IMR-90 (cell line): Measurements from ENCODE around the gene SCAMP2. TPM values are rescaled to one million over a fixed set of nuclear protein-coding genes. Genes with fewer than 3 reads are reported as not detected.

Experiments
- ATAC-seq: fragments of 200-7000 bp; cut with Tn5 transposase; 2 replicates; pipeline ENCODE4 v1.9.1; 2020; ENCODE audit warnings: low read depth, mild to moderate bottlenecking, moderate library complexity
- BruUV-seq: library from RNA; stranded (reverse); fragments of 400-500 nt; replicated peaks from 2 replicates; lab custom pipeline; 2021; lab: Mats Ljungman, UMichigan
- CTCF ChIA-PET: fragments of 300-600 bp; formaldehyde crosslinking; extraction: SDS; loops from one replicate; lab custom pipeline; 2021; ENCODE audit warnings: antibody characterized with exemption; lab: Yijun Ruan, JAX
- POLR2A ChIA-PET: fragments of 300-600 bp; sonication (Branson Sonifier 250); formaldehyde crosslinking; loops from one replicate; lab custom pipeline; 2022; ENCODE audit warnings: antibody characterized with exemption; ENCODE audit not compliant: unreplicated experiment; lab: Charles Lee
- DNase-seq: peaks from one replicate; pipeline ENCODE4 v3.0.0; 2013
- H2AFZ ChIP-seq: replicated peaks from 2 replicates; pipeline ENCODE3; 2013; ENCODE audit warnings: low read length, mild to moderate bottlenecking; ENCODE audit not compliant: poor library complexity
- H2AK5ac ChIP-seq: 2 replicates; pipeline ENCODE4 v1.6.1; 2013; ENCODE audit warnings: low read depth, low read length, inconsistent platforms
- H2AK9ac ChIP-seq: replicated peaks from 2 replicates; pipeline ENCODE3; 2013; ENCODE audit warnings: mild to moderate bottlenecking, low read depth, low read length, moderate library complexity; ENCODE audit not compliant: poor library complexity
- H2BK120ac ChIP-seq: 2 replicates; pipeline ENCODE4 v1.6.1; 2013; ENCODE audit warnings: low read depth, low read length, inconsistent platforms
- H2BK15ac ChIP-seq: 3 replicates; pipeline ENCODE4 v1.6.1; 2013; ENCODE audit warnings: low read depth, low read length, inconsistent platforms
- H2BK20ac ChIP-seq: 2 replicates; pipeline ENCODE4 v1.6.1; 2013; ENCODE audit warnings: low read depth, mild to moderate bottlenecking, inconsistent platforms, low read length, moderate library complexity
- H2BK5ac ChIP-seq: 2 replicates; pipeline ENCODE4 v1.6.1; 2013; ENCODE audit warnings: mild to moderate bottlenecking, low read depth, low read length, inconsistent platforms; ENCODE audit not compliant: poor library complexity, severe bottlenecking
- H3K14ac ChIP-seq: replicated peaks from 2 replicates; pipeline ENCODE4 v1.6.1; 2013; ENCODE audit warnings: low read depth, low read length, inconsistent platforms
- H3K18ac ChIP-seq: 2 replicates; pipeline ENCODE4 v1.6.1; 2013; ENCODE audit warnings: low read depth, low read length, control low read depth
- H3K23ac ChIP-seq: 2 replicates; pipeline ENCODE4 v1.6.1; 2013; ENCODE audit warnings: low read depth, low read length, inconsistent platforms
- H3K27ac ChIP-seq: 2 replicates; pipeline ENCODE4 v1.5.1; 2013; ENCODE audit warnings: mild to moderate bottlenecking, control low read depth, low read length; ENCODE audit not compliant: insufficient read depth
- H3K27me3 ChIP-seq: 2 replicates; pipeline ENCODE4 v1.6.1; 2013; ENCODE audit warnings: low read length; ENCODE audit not compliant: control insufficient read depth, insufficient read depth
- H3K36me3 ChIP-seq: 2 replicates; pipeline ENCODE4 v1.6.1; 2013; ENCODE audit warnings: low read length, mixed read lengths; ENCODE audit not compliant: control insufficient read depth, insufficient read depth
- H3K4ac ChIP-seq: 2 replicates; pipeline ENCODE4 v1.6.1; 2013; ENCODE audit warnings: low read depth, low read length, inconsistent platforms
- H3K4me1 ChIP-seq: 2 replicates; pipeline ENCODE4 v1.6.1; 2013; ENCODE audit warnings: low read length, mixed read lengths; ENCODE audit not compliant: control insufficient read depth, insufficient read depth
- H3K4me2 ChIP-seq: 2 replicates; pipeline ENCODE4 v1.6.1; 2013; ENCODE audit warnings: low read depth, mild to moderate bottlenecking, control low read depth, low read length, moderate library complexity
- H3K4me3 ChIP-seq: 2 replicates; pipeline ENCODE4 v1.5.1; 2013; ENCODE audit warnings: low read depth, mild to moderate bottlenecking, control low read depth, low read length, moderate library complexity; ENCODE audit not compliant: insufficient read depth
- H3K56ac ChIP-seq: 2 replicates; pipeline ENCODE4 v1.6.1; 2013; ENCODE audit warnings: low read length, inconsistent platforms; ENCODE audit not compliant: insufficient read depth; ENCODE audit errors: extremely low read depth
- H3K79me1 ChIP-seq, 2 experiments: 2 replicates each; pipeline ENCODE4 v1.6.1; 2013; ENCODE audit warnings: low read length in 2 of 2, inconsistent platforms in 1 of 2, low read depth in 1 of 2
- H3K9ac ChIP-seq: 2 replicates; pipeline ENCODE4 v1.6.1; 2013; ENCODE audit warnings: low read depth, low read length, control low read depth
- H3K9me1 ChIP-seq: 2 replicates; pipeline ENCODE4 v1.6.1; 2013; ENCODE audit warnings: low read length, inconsistent platforms; ENCODE audit not compliant: insufficient read depth
- H3K9me3 ChIP-seq: 2 replicates; pipeline ENCODE4 v1.6.1; 2013; ENCODE audit warnings: low read length; ENCODE audit not compliant: control insufficient read depth, insufficient read depth
- H4K20me1 ChIP-seq: 2 replicates; pipeline ENCODE4 v1.6.1; 2013; ENCODE audit warnings: low read length, inconsistent platforms; ENCODE audit not compliant: insufficient read depth
- H4K5ac ChIP-seq: 2 replicates; pipeline ENCODE4 v1.6.1; 2013; ENCODE audit warnings: mild to moderate bottlenecking, low read depth, low read length, control low read depth
- H4K8ac ChIP-seq, 2 experiments: 2 replicates each; pipeline ENCODE4 v1.6.1; 2013; ENCODE audit warnings: low read depth in 2 of 2, low read length in 2 of 2, control low read depth in 1 of 2, inconsistent platforms in 1 of 2
- H4K91ac ChIP-seq: 2 replicates; pipeline ENCODE4 v1.6.1; 2013; ENCODE audit warnings: low read depth, low read length, inconsistent platforms; ENCODE audit not compliant: insufficient read depth
- BHLHE40 ChIP-seq: fragments of 150-350 bp; IDR thresholded peaks from 2 replicates; pipeline ENCODE4 v1.6.1; 2016; ENCODE audit warnings: mild to moderate bottlenecking, low read depth, low read length
- CEBPB ChIP-seq: IDR thresholded peaks from 2 replicates; pipeline ENCODE4 v1.6.1; 2012; ENCODE audit warnings: low read depth, low read length, improper control_type of control experiment
- CHD1 ChIP-seq: IDR thresholded peaks from 2 replicates; pipeline ENCODE4 v1.6.1; 2012; ENCODE audit warnings: low read depth, low read length, improper control_type of control experiment
- MAFK ChIP-seq: IDR thresholded peaks from 2 replicates; pipeline ENCODE4 v1.6.1; 2012; ENCODE audit warnings: low read depth, low read length, improper control_type of control experiment
- MAZ ChIP-seq: IDR thresholded peaks from 2 replicates; pipeline ENCODE4 v1.6.1; 2012; ENCODE audit warnings: low read depth, mild to moderate bottlenecking, low read length, improper control_type of control experiment, moderate library complexity, borderline replicate concordance
- MXI1 ChIP-seq: IDR thresholded peaks from 2 replicates; pipeline ENCODE4 v1.6.1; 2012; ENCODE audit warnings: low read depth, mild to moderate bottlenecking, low read length, moderate library complexity, borderline replicate concordance
- NFE2L2 ChIP-seq: fragments of 150-350 bp; IDR thresholded peaks from 2 replicates; pipeline ENCODE4 v1.6.1; 2016; ENCODE audit warnings: low read depth, mild to moderate bottlenecking, low read length
- POLR2A ChIP-seq: IDR thresholded peaks from 2 replicates; pipeline ENCODE4 v1.6.1; 2012; ENCODE audit warnings: mild to moderate bottlenecking, low read depth, low read length
- RAD21 ChIP-seq: IDR thresholded peaks from 2 replicates; pipeline ENCODE4 v1.6.1; 2012; ENCODE audit warnings: low read length, improper control_type of control experiment
- RCOR1 ChIP-seq: IDR thresholded peaks from 2 replicates; pipeline ENCODE4 v1.6.1; 2012; ENCODE audit warnings: mild to moderate bottlenecking, low read length, improper control_type of control experiment; ENCODE audit not compliant: insufficient replicate concordance
- RFX5 ChIP-seq: IDR thresholded peaks from 2 replicates; pipeline ENCODE4 v1.8.0; 2012; ENCODE audit warnings: low read depth, mild to moderate bottlenecking, low read length, moderate library complexity
- SMC3 ChIP-seq: fragments of 150-350 bp; IDR thresholded peaks from 2 replicates; pipeline ENCODE4 v1.6.1; 2016; ENCODE audit warnings: low read depth, mild to moderate bottlenecking, antibody characterized with exemption, low read length, moderate library complexity
- WGBS, 2 experiments: methylation state at CpG; one replicate each; pipeline versions ENCODE4 v1.1.5 to v1.1.7; 2013; ENCODE audit warnings: missing lambda C conversion rate in 2 of 2; ENCODE audit not compliant: insufficient read length in 1 of 2; ENCODE audit errors: extremely low coverage in 2 of 2; 5-methylcytosine and 5-hydroxymethylcytosine counted together
- dilution Hi-C: fragments of 300-500 bp; cut with HindIII; formaldehyde crosslinking; loops from one replicate; pipeline ENCODE4 v1.14.3; 2018; ENCODE audit warnings: low sequenced_read_pairs; ENCODE audit not compliant: unreplicated experiment
- in situ Hi-C: fragments of 300-500 bp; cut with MboI; formaldehyde crosslinking; loops from 3 replicates; pipeline ENCODE4 v1.14.3; 2019; ENCODE audit warnings: low sequenced_read_pairs, inconsistent platforms, mixed read lengths
- intact Hi-C: fragments of 100-400 bp; cut with micrococcal nuclease; formaldehyde crosslinking; loops from 2 replicates; pipeline ENCODE4 v1.10.0; 2022
- polyA plus RNA-seq, 3 experiments: library from polyadenylated mRNA; depleted of rRNA; stranded (reverse); fragments of >200 nt; gene quantifications; 2 replicates each; pipeline ENCODE4 v1.2.3, GENCODE V29; 2012; ENCODE audit warnings: low replicate concordance in 1 of 3
- total RNA-seq: library from RNA; depleted of rRNA; stranded (reverse); fragments of >200 nt; gene quantifications from 2 replicates; pipeline ENCODE4 v1.2.3, GENCODE V29; 2012
- TF ChIP-seq, protein P1 (sequence below): fragments of 150-350 bp; IDR thresholded peaks from 2 replicates; pipeline ENCODE4 v1.6.1; 2017; ENCODE audit warnings: mild to moderate bottlenecking, antibody characterized with exemption, low read length, low read depth
- TF ChIP-seq, protein P2 (sequence below): fragments of 150-350 bp; IDR thresholded peaks from 2 replicates; pipeline ENCODE4 v1.6.1; 2016; ENCODE audit warnings: low read depth, mild to moderate bottlenecking, low read length, moderate library complexity, borderline replicate concordance
- TF ChIP-seq, protein P3 (sequence below): conservative IDR thresholded peaks from 2 replicates; pipeline ENCODE4 v1.5.1; 2012; ENCODE audit warnings: mild to moderate bottlenecking, low read depth, low read length, improper control_type of control experiment

SCAMP2 gene
- total and polyA plus RNA-seq, 2 of the 4 experiments (the other 2 are of a cell fraction): 25.8 to 111 TPM

DNA sequence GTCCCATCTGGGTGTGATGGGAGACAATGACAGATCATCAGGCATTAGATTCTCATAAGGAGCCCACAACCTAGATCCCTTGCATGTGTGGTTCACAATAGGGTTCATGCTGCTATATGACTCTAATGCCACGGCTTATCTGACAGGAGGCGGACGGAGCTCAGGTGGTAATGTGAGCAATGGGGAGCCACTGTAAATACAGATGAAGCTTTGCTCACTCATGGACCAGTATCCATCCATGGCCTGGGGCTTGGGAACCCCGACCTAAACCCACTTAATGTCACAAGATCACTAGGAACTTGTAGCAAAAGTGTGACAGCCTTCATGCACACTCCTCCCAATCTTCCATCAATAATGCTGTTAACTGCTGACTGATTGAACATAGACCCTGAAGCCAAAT, 35.5 kb upstream of the SCAMP2 start:
- DNase-seq (no peak), ATAC-seq (no peak)
- in situ Hi-C loops (no loop called here), intact Hi-C loops (loop anchor here (5.0 kb wide), 1 partner anchor 66 kb away; the partner anchor contains the start of gene ULK3), dilution Hi-C loops (no loop called here)
- peaks cover 13% of the 10 kb centered on the region for H3K4me1 ChIP-seq
- H4K5ac ChIP-seq: no peak overlapping the region
- no peak overlapping the region for H2BK5ac ChIP-seq
- no peak overlapping the region for H3K14ac ChIP-seq
- no peak overlapping the region for H3K4me3 ChIP-seq
- TF ChIP-seq, protein P1, sequence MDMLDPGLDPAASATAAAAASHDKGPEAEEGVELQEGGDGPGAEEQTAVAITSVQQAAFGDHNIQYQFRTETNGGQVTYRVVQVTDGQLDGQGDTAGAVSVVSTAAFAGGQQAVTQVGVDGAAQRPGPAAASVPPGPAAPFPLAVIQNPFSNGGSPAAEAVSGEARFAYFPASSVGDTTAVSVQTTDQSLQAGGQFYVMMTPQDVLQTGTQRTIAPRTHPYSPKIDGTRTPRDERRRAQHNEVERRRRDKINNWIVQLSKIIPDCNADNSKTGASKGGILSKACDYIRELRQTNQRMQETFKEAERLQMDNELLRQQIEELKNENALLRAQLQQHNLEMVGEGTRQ: no peak
- TF ChIP-seq, protein P2, sequence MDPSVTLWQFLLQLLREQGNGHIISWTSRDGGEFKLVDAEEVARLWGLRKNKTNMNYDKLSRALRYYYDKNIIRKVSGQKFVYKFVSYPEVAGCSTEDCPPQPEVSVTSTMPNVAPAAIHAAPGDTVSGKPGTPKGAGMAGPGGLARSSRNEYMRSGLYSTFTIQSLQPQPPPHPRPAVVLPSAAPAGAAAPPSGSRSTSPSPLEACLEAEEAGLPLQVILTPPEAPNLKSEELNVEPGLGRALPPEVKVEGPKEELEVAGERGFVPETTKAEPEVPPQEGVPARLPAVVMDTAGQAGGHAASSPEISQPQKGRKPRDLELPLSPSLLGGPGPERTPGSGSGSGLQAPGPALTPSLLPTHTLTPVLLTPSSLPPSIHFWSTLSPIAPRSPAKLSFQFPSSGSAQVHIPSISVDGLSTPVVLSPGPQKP: no peak
- TF ChIP-seq RCOR1 (no peak), SMC3 (no peak), CEBPB (no peak), RFX5 (no peak), MXI1 (no peak), RAD21 (no peak), NFE2L2 (no peak), BHLHE40 (no peak), POLR2A (no peak), MAFK (no peak), MAZ (no peak), CHD1 (no peak)
- TF ChIP-seq, protein P3, sequence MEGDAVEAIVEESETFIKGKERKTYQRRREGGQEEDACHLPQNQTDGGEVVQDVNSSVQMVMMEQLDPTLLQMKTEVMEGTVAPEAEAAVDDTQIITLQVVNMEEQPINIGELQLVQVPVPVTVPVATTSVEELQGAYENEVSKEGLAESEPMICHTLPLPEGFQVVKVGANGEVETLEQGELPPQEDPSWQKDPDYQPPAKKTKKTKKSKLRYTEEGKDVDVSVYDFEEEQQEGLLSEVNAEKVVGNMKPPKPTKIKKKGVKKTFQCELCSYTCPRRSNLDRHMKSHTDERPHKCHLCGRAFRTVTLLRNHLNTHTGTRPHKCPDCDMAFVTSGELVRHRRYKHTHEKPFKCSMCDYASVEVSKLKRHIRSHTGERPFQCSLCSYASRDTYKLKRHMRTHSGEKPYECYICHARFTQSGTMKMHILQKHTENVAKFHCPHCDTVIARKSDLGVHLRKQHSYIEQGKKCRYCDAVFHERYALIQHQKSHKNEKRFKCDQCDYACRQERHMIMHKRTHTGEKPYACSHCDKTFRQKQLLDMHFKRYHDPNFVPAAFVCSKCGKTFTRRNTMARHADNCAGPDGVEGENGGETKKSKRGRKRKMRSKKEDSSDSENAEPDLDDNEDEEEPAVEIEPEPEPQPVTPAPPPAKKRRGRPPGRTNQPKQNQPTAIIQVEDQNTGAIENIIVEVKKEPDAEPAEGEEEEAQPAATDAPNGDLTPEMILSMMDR: no peak
- H2AK9ac ChIP-seq: no peak overlapping the region
- CTCF ChIA-PET: no interaction called here
- no peaks in the 10 kb centered on the region for H3K27me3 ChIP-seq
- peaks cover 16 to 36% of the 10 kb centered on the region in 2 experiments for H3K79me1 ChIP-seq
- POLR2A ChIA-PET: no interaction called here
- no peak overlapping the region for H3K9ac ChIP-seq
- no peak overlapping the region for H3K56ac ChIP-seq
- no TSS peak for BruUV-seq
- no peak overlapping the region for H3K27ac ChIP-seq
- H2BK15ac ChIP-seq: no peak overlapping the region
- no peak overlapping the region for H3K23ac ChIP-seq
- H3K4me2 ChIP-seq: no peak overlapping the region
- no peak overlapping the region for H2AK5ac ChIP-seq
- no peak overlapping the region for H4K91ac ChIP-seq
- peaks cover 4% of the 10 kb centered on the region for H3K9me1 ChIP-seq
- H2BK120ac ChIP-seq: no peak overlapping the region
- H3K4ac ChIP-seq: no peak overlapping the region
- peaks cover 10% of the 10 kb centered on the region for H4K20me1 ChIP-seq
- no peak overlapping the region for H2AFZ ChIP-seq
- 100% methylated on average over 3 of the region's 4 CpGs; no CpG with 5 or more reads in 1 of the 2 experiments for WGBS, 2 experiments
- H3K36me3 ChIP-seq: peaks cover 15% of the 10 kb centered on the region
- no peaks in the 10 kb centered on the region for H3K9me3 ChIP-seq
- no peak overlapping the region for H3K18ac ChIP-seq
- H4K8ac ChIP-seq: no peak overlapping the region
- no peak overlapping the region for H2BK20ac ChIP-seq
